ENCODE results near the gene KSR1. TPM values are rescaled to one million over a fixed set of nuclear protein-coding genes. Genes with fewer than 3 reads are reported as not detected.

Gene KSR1
- total RNA-seq, 4 donors from 2014 or later: 17.7 to 77.0 (median 34.6) TPM

GRCh38 chr17:27593232-27593856 is 137.1 kb downstream of the KSR1 start:
- intact Hi-C loops (cut with DNase I; ENCODE audit: low total_unique reads): no loop called here
- no peak for TF ChIP-seq POLR2A (IDR thresholded peaks at IDR 0.05)
- no peak for TF ChIP-seq CTCF (IDR thresholded peaks at IDR 0.05)
- no peaks in the 10 kb centered on the region for H3K9me3 ChIP-seq
- no peak overlapping the region for H3K4me3 ChIP-seq
- H3K27me3 ChIP-seq: no peaks in the 10 kb centered on the region
- H3K36me3 ChIP-seq: no peaks in the 10 kb centered on the region
- no peak for DNase-seq
- H3K27ac ChIP-seq: no peak overlapping the region
- no peaks in the 10 kb centered on the region for H3K4me1 ChIP-seq

GRCh38 chr17:27593857-27594255 is 137.6 kb downstream of the KSR1 start:
- Histone ChIP-seq H3K27ac (no peak overlapping the region), H3K27me3 (no peaks in the 10 kb centered on the region), H3K36me3 (no peaks in the 10 kb centered on the region), H3K4me3 (no peak overlapping the region), H3K4me1 (no peaks in the 10 kb centered on the region), H3K9me3 (no peaks in the 10 kb centered on the region)
- intact Hi-C loops (cut with DNase I; ENCODE audit: low total_unique reads): no loop called here
- no peak for DNase-seq
- TF ChIP-seq POLR2A (IDR thresholded peaks at IDR 0.05): no peak
- TF ChIP-seq CTCF (IDR thresholded peaks at IDR 0.05): no peak

GRCh38 chr17:27595208-27595607 is 139.0 kb downstream of the KSR1 start:
- Histone ChIP-seq H3K9me3 (no peaks in the 10 kb centered on the region), H3K27me3 (no peaks in the 10 kb centered on the region), H3K27ac (no peak overlapping the region), H3K36me3 (no peaks in the 10 kb centered on the region), H3K4me1 (no peaks in the 10 kb centered on the region), H3K4me3 (no peak overlapping the region)
- DNase-seq: no peak
- intact Hi-C loops (cut with DNase I; ENCODE audit: low total_unique reads): loop anchor here (5.0 kb wide), 1 partner anchor 353 kb away; no protein-coding TSS in a partner anchor
- TF ChIP-seq POLR2A (IDR thresholded peaks at IDR 0.05) (no peak), CTCF (IDR thresholded peaks at IDR 0.05) (no peak)

GRCh38 chr17:27596096-27596495 is 139.8 kb downstream of the KSR1 start:
- no peak for TF ChIP-seq POLR2A (IDR thresholded peaks at IDR 0.05)
- TF ChIP-seq CTCF (IDR thresholded peaks at IDR 0.05): no peak
- intact Hi-C loops (cut with DNase I; ENCODE audit: low total_unique reads): loop anchor here (5.0 kb wide), 1 partner anchor 354 kb away; no protein-coding TSS in a partner anchor

GRCh38 chr17:27596566-27597187 is 140.4 kb downstream of the KSR1 start:
- no peak for DNase-seq
- intact Hi-C loops (cut with DNase I; ENCODE audit: low total_unique reads): loop anchor here (5.0 kb wide), 1 partner anchor 354 kb away; no protein-coding TSS in a partner anchor
- Histone ChIP-seq H3K4me1 (no peaks in the 10 kb centered on the region), H3K9me3 (no peaks in the 10 kb centered on the region), H3K4me3 (no peak overlapping the region), H3K27ac (peak overlapping the region in 1 of 2 donors; percentile 10), H3K27me3 (no peaks in the 10 kb centered on the region), H3K36me3 (no peaks in the 10 kb centered on the region)
- TF ChIP-seq POLR2A (IDR thresholded peaks at IDR 0.05) (no peak), CTCF (IDR thresholded peaks at IDR 0.05) (no peak)

More at GRCh38 chr17:27596096-27596495, 139.8 kb downstream of the KSR1 start:
- H3K4me1 ChIP-seq: no peaks in the 10 kb centered on the region
- no peak overlapping the region for H3K27ac ChIP-seq
- DNase-seq: no peak
- no peaks in the 10 kb centered on the region for H3K27me3 ChIP-seq
- no peak overlapping the region for H3K4me3 ChIP-seq
- H3K36me3 ChIP-seq: no peaks in the 10 kb centered on the region
- H3K9me3 ChIP-seq: no peaks in the 10 kb centered on the region

All from uterus (tissue), 4 donors.